Adipocyte (in vitro differentiated cells): Measurements from ENCODE around the gene MRPL22.

Experiments
- DNase-seq: peaks from one replicate; pipeline ENCODE4 v3.0.0-alpha.2; 2015; ENCODE audit warnings: low read depth
- H3K27me3 ChIP-seq: replicated peaks from 2 replicates; pipeline ENCODE4 v1.7.0; 2013; ENCODE audit warnings: mild to moderate bottlenecking, low read length, moderate library complexity; ENCODE audit not compliant: control insufficient read depth, insufficient read depth
- H3K36me3 ChIP-seq: 2 replicates; pipeline ENCODE4 v1.7.0; 2013; ENCODE audit warnings: low read length, mild to moderate bottlenecking, moderate library complexity; ENCODE audit not compliant: control insufficient read depth, insufficient read depth, severe bottlenecking
- H3K4me1 ChIP-seq: 2 replicates; pipeline ENCODE4 v1.7.0; 2013; ENCODE audit warnings: mild to moderate bottlenecking, low read length, moderate library complexity; ENCODE audit not compliant: control insufficient read depth, insufficient read depth
- H3K4me3 ChIP-seq: 2 replicates; pipeline ENCODE4 v1.7.0; 2013; ENCODE audit warnings: mild to moderate bottlenecking, low read length, moderate library complexity
- H3K9ac ChIP-seq: 2 replicates; pipeline ENCODE4 v1.7.0; 2013; ENCODE audit warnings: mild to moderate bottlenecking, low read length, moderate library complexity
- H3K9me3 ChIP-seq: 2 replicates; pipeline ENCODE4 v1.7.0; 2013; ENCODE audit warnings: mild to moderate bottlenecking, low read length, moderate library complexity; ENCODE audit not compliant: control insufficient read depth

Gene MRPL22

DNA sequence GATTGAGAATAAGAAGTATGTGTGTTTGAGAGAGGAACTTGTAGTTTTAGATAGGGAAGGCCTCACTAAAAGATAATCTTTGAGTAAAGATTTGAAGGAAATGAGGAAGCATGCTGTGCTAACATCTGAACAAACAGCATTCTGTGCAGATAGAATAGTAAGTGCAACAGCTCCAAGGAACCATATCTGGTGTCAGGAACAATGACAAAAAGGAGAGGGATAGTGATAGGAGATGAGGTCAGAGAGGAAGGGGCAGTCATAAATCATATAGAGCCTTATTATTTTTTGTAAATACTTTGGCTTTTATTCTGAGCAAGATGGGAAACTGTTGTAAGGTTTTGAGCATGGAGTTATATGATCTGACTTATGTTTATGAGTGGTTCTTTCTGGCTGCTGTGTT, 3.8 kb downstream of the MRPL22 start:
- Histone ChIP-seq H3K27me3 (no peaks in the 10 kb centered on the region), H3K36me3 (no peaks in the 10 kb centered on the region), H3K4me1 (peaks cover 29% of the 10 kb centered on the region), H3K9me3 (no peaks in the 10 kb centered on the region), H3K4me3 (no peak overlapping the region), H3K9ac (peak overlapping the region; percentile 13)
- no peak for DNase-seq

DNA sequence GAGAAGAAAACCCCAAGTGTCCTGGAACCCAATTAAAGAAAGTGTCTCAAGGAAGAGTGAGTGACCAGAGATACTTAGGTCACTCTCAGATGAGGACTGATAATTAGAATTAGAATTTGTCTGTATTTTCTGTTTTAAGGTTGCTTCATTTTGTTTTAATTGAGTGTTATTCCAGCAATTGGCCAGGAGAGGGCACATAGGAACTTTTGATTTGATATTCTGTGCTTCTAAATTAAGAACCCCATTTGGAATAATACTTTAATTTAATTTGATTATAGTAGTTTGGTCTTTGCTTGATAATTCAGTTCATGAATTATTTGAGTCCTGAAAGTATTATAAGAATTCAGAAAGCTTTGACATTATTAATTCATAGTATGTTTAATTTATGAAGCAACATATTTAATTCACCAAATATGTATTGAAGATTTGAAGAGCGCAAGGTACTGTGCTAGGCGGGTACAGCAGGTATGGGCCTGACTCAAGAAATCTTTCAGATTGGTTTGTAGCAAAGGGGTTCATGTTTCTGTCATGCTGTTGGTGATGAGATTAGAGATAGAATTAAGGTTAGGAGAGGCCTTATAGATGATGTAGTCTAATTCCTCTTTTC, 4.9 kb downstream of the MRPL22 start:
- Histone ChIP-seq H3K36me3 (peaks cover 5% of the 10 kb centered on the region), H3K4me1 (peaks cover 36% of the 10 kb centered on the region), H3K4me3 (no peak overlapping the region), H3K27me3 (no peaks in the 10 kb centered on the region), H3K9me3 (no peaks in the 10 kb centered on the region), H3K9ac (peak overlapping the region; percentile 3)
- peak; percentile 65 for DNase-seq

- no peaks in the 10 kb centered on the region for H3K27me3 ChIP-seq
- peaks cover 22% of the 10 kb centered on the region for H3K4me1 ChIP-seq
- DNase-seq: no peak
- H3K9ac ChIP-seq: no peak overlapping the region
- no peaks in the 10 kb centered on the region for H3K9me3 ChIP-seq
- H3K4me3 ChIP-seq: no peak overlapping the region
- peaks cover 7% of the 10 kb centered on the region for H3K36me3 ChIP-seq
Observed at GRCh38 chr5:154947778-154948177, 6.9 kb downstream of the MRPL22 start.

DNA sequence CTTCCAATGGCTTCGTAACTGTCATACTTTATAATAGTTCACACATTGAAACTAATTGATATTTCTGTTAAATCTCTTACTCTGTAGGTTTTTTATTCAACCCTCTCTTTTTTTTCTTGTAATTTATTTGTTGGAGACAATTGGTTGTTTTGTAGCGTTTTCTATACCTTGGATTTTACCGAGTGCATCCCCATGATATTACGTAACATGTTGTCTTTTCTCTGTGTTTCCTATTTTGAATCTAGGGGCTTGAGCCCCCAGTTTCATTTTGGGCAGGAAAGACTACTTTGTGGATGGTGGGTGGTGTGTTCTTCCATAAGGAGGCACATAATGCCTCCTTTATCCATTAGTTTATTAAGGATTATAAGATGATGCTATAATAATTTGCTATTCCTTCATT, 7.4 kb downstream of the MRPL22 start:
- DNase-seq: no peak
- H3K36me3 ChIP-seq: peaks cover 7% of the 10 kb centered on the region
- H3K4me1 ChIP-seq: peaks cover 22% of the 10 kb centered on the region

GRCh38 chr5:154949781-154950180, 8.9 kb downstream of the MRPL22 start:
- Histone ChIP-seq H3K4me1 (peaks cover 22% of the 10 kb centered on the region), H3K4me3 (peak overlapping the region; percentile 4), H3K36me3 (peaks cover 7% of the 10 kb centered on the region), H3K27me3 (no peaks in the 10 kb centered on the region), H3K9ac (no peak overlapping the region), H3K9me3 (no peaks in the 10 kb centered on the region)
- DNase-seq: no peak

More for the DNA sequence above, 7.4 kb downstream of the MRPL22 start:
- no peaks in the 10 kb centered on the region for H3K9me3 ChIP-seq
- H3K4me3 ChIP-seq: no peak overlapping the region
- H3K9ac ChIP-seq: no peak overlapping the region
- no peaks in the 10 kb centered on the region for H3K27me3 ChIP-seq

- H3K9ac ChIP-seq: no peak overlapping the region
- H3K4me1 ChIP-seq: no peaks in the 10 kb centered on the region
- H3K36me3 ChIP-seq: peaks cover 48% of the 10 kb centered on the region
- no peaks in the 10 kb centered on the region for H3K9me3 ChIP-seq
- no peak overlapping the region for H3K4me3 ChIP-seq
- H3K27me3 ChIP-seq: no peaks in the 10 kb centered on the region
- no peak for DNase-seq
Observed at GRCh38 chr5:154956712-154957111, 15.8 kb downstream of the MRPL22 start.

DNA sequence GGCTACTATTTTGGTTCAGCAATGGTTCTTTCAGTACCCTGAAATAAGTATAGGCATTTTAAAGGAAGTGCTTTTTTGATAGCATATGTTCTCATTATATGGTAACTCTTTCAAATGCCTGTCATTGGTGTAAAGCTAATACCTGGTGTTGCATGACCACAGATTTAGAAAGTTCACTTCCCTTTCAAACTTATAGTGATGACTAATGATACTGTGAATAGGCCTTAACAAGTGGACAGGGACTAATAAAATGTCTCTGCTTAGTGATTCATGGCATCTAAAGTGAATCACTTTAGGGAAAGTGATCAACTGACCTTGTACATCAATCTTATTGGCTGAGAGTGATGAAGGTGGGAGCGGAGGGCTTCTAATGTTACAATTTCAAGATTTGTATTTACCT, 21.6 kb downstream of the MRPL22 start:
- Histone ChIP-seq H3K36me3 (peaks cover 72% of the 10 kb centered on the region), H3K27me3 (no peaks in the 10 kb centered on the region), H3K4me3 (no peak overlapping the region), H3K9ac (no peak overlapping the region), H3K9me3 (no peaks in the 10 kb centered on the region), H3K4me1 (no peaks in the 10 kb centered on the region)
- no peak for DNase-seq

GRCh38 chr5:154966081-154966841, 25.4 kb downstream of the MRPL22 start:
- H3K27me3 ChIP-seq: no peaks in the 10 kb centered on the region
- no peak for DNase-seq
- no peaks in the 10 kb centered on the region for H3K9me3 ChIP-seq
- H3K9ac ChIP-seq: no peak overlapping the region
- H3K4me1 ChIP-seq: peaks cover 3% of the 10 kb centered on the region
- H3K36me3 ChIP-seq: peaks cover 55% of the 10 kb centered on the region
- no peak overlapping the region for H3K4me3 ChIP-seq

DNA sequence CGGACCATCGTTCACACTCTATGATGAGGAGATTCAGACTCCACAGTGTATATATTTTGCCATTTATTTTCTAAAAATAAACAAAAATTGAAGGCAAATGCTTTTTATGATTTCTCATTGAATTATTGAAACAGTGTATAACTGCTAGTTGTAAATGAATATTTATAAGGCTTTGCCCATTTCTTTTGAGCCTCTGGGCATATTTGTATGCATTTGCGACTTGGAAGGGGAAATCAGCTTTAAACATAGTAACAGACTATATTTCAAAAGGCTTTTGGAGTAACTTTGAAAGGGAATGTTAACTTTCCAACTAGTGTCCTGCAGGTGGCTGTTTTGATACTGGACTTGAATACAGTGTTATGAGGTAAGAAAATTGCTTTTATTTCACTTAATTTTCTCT, 26.0 kb downstream of the MRPL22 start:
- no peak overlapping the region for H3K9ac ChIP-seq
- H3K4me3 ChIP-seq: no peak overlapping the region
- peaks cover 48% of the 10 kb centered on the region for H3K36me3 ChIP-seq
- H3K4me1 ChIP-seq: peaks cover 3% of the 10 kb centered on the region
- DNase-seq: no peak
- no peaks in the 10 kb centered on the region for H3K9me3 ChIP-seq
- no peaks in the 10 kb centered on the region for H3K27me3 ChIP-seq

GRCh38 chr5:154967421-154968024, 26.6 kb downstream of the MRPL22 start:
- Histone ChIP-seq H3K36me3 (peaks cover 48% of the 10 kb centered on the region), H3K9ac (no peak overlapping the region), H3K9me3 (no peaks in the 10 kb centered on the region), H3K4me1 (peaks cover 3% of the 10 kb centered on the region), H3K4me3 (no peak overlapping the region), H3K27me3 (no peaks in the 10 kb centered on the region)
- DNase-seq: peak; percentile 44

- no peaks in the 10 kb centered on the region for H3K9me3 ChIP-seq
- H3K36me3 ChIP-seq: peaks cover 42% of the 10 kb centered on the region
- no peak overlapping the region for H3K9ac ChIP-seq
- H3K27me3 ChIP-seq: no peaks in the 10 kb centered on the region
- H3K4me3 ChIP-seq: no peak overlapping the region
- DNase-seq: no peak
- peaks cover 3% of the 10 kb centered on the region for H3K4me1 ChIP-seq
Observed at GRCh38 chr5:154968953-154969352, 28.1 kb downstream of the MRPL22 start.
